ENCODE results near the gene LRRC31. TPM values are rescaled to one million over a fixed set of nuclear protein-coding genes. Genes with fewer than 3 reads are reported as not detected.

LRRC31 gene
- polyA plus RNA-seq, 3 donors: not detected

- H3K4me3 Mint-ChIP-seq: no peak overlapping the region
- Histone ChIP-seq H3K27ac (ENCODE audit: low read depth in 1 of 2, low read length in 2 of 2) (no peak overlapping the region), H3K4me2 (replicated peaks; ENCODE audit: extremely low read depth, low read length, poor library complexity, severe bottlenecking) (no peak overlapping the region), H3K9me3 (replicated peaks in 1 of 2; ENCODE audit: control insufficient read depth in 1 of 2, insufficient read depth in 1 of 2, low read length in 2 of 2) (no peaks in the 10 kb centered on the region), H3K79me2 (ENCODE audit: insufficient read depth, low read length) (no peaks in the 10 kb centered on the region), H3K4me3 (replicated peaks in 1 of 3; ENCODE audit: low read depth in 2 of 3, low read length in 3 of 3) (no peak overlapping the region), H4K20me1 (ENCODE audit: insufficient read depth, low read length) (no peaks in the 10 kb centered on the region), H3K27me3 (ENCODE audit: control insufficient read depth in 2 of 2, insufficient read depth in 2 of 2, low read length in 2 of 2) (no peaks in the 10 kb centered on the region), H3K36me3 (replicated peaks in 1 of 2; ENCODE audit: control insufficient read depth in 1 of 2, insufficient read depth in 2 of 2, low read length in 2 of 2) (no peaks in the 10 kb centered on the region), H3K9ac (ENCODE audit: insufficient read depth, low read length, poor library complexity, severe bottlenecking) (no peak overlapping the region), H2AFZ (ENCODE audit: insufficient read depth, low read depth, low read length, poor library complexity, severe bottlenecking) (no peak overlapping the region), H3K4me1 (ENCODE audit: control insufficient read depth in 1 of 2, insufficient read depth in 2 of 2, low read length in 2 of 2) (peaks cover 0 to 3% of the 10 kb centered on the region in 2 donors)
- 100% methylated on average over 1 of the region's 1 CpG for WGBS (ENCODE audit: insufficient coverage)
- H3K4me1 Mint-ChIP-seq: peaks cover 13% of the 10 kb centered on the region
- no peak overlapping the region for H3K27ac Mint-ChIP-seq
- H3K36me3 Mint-ChIP-seq: no peaks in the 10 kb centered on the region
- no peaks in the 10 kb centered on the region for H3K9me3 Mint-ChIP-seq
- intact Hi-C loops (cut with micrococcal nuclease): no loop called here
- TF ChIP-seq, protein P1, sequence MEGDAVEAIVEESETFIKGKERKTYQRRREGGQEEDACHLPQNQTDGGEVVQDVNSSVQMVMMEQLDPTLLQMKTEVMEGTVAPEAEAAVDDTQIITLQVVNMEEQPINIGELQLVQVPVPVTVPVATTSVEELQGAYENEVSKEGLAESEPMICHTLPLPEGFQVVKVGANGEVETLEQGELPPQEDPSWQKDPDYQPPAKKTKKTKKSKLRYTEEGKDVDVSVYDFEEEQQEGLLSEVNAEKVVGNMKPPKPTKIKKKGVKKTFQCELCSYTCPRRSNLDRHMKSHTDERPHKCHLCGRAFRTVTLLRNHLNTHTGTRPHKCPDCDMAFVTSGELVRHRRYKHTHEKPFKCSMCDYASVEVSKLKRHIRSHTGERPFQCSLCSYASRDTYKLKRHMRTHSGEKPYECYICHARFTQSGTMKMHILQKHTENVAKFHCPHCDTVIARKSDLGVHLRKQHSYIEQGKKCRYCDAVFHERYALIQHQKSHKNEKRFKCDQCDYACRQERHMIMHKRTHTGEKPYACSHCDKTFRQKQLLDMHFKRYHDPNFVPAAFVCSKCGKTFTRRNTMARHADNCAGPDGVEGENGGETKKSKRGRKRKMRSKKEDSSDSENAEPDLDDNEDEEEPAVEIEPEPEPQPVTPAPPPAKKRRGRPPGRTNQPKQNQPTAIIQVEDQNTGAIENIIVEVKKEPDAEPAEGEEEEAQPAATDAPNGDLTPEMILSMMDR (IDR thresholded peaks at IDR 0.05): no peak
- DNase-seq: no peak
- peaks cover 0 to 6% (median 3%) of the 10 kb centered on the region in 3 donors for H3K27me3 Mint-ChIP-seq (ENCODE audit: low read depth in 3 of 3)
Measured at GRCh38 chr3:169835533-169835932, 34.2 kb downstream of the LRRC31 start.

GRCh38 chr3:169827712-169828111 lies 42.0 kb downstream of the LRRC31 start:
- Histone ChIP-seq H3K36me3 (replicated peaks in 1 of 2; ENCODE audit: control insufficient read depth in 1 of 2, insufficient read depth in 2 of 2, low read length in 2 of 2) (no peaks in the 10 kb centered on the region), H3K4me2 (replicated peaks; ENCODE audit: extremely low read depth, low read length, poor library complexity, severe bottlenecking) (no peak overlapping the region), H3K79me2 (ENCODE audit: insufficient read depth, low read length) (no peaks in the 10 kb centered on the region), H3K9ac (ENCODE audit: insufficient read depth, low read length, poor library complexity, severe bottlenecking) (no peak overlapping the region), H3K9me3 (replicated peaks in 1 of 2; ENCODE audit: control insufficient read depth in 1 of 2, insufficient read depth in 1 of 2, low read length in 2 of 2) (no peaks in the 10 kb centered on the region), H2AFZ (ENCODE audit: insufficient read depth, low read depth, low read length, poor library complexity, severe bottlenecking) (no peak overlapping the region), H3K27me3 (ENCODE audit: control insufficient read depth in 2 of 2, insufficient read depth in 2 of 2, low read length in 2 of 2) (no peaks in the 10 kb centered on the region), H3K4me3 (replicated peaks in 1 of 3; ENCODE audit: low read depth in 2 of 3, low read length in 3 of 3) (no peak overlapping the region), H4K20me1 (ENCODE audit: insufficient read depth, low read length) (no peaks in the 10 kb centered on the region), H3K27ac (ENCODE audit: low read depth in 1 of 2, low read length in 2 of 2) (no peak overlapping the region), H3K4me1 (ENCODE audit: control insufficient read depth in 1 of 2, insufficient read depth in 2 of 2, low read length in 2 of 2) (peaks cover 4 to 8% of the 10 kb centered on the region in 2 donors)
- H3K36me3 Mint-ChIP-seq: no peaks in the 10 kb centered on the region
- H3K27ac Mint-ChIP-seq: no peak overlapping the region
- TF ChIP-seq, protein P1 (IDR thresholded peaks at IDR 0.05): no peak
- peaks cover 1 to 4% (median 3%) of the 10 kb centered on the region in 3 donors for H3K27me3 Mint-ChIP-seq (ENCODE audit: low read depth in 3 of 3)
- no peak overlapping the region for H3K4me3 Mint-ChIP-seq
- peaks cover 0 to 3% (median 0%) of the 10 kb centered on the region in 7 donors for H3K9me3 Mint-ChIP-seq
- 28% methylated on average over 2 of the region's 4 CpGs for WGBS (ENCODE audit: insufficient coverage)
- peaks cover 8% of the 10 kb centered on the region for H3K4me1 Mint-ChIP-seq
- intact Hi-C loops (cut with micrococcal nuclease): no loop called here
- DNase-seq: no peak
